ENCODE results near the gene RPRD2.
"Not testable (repeated sequence)": the region's sequence is repeated elsewhere in the genome, so short reads cannot be mapped to it uniquely, and the experiment has no call there.

Gene RPRD2

DNA sequence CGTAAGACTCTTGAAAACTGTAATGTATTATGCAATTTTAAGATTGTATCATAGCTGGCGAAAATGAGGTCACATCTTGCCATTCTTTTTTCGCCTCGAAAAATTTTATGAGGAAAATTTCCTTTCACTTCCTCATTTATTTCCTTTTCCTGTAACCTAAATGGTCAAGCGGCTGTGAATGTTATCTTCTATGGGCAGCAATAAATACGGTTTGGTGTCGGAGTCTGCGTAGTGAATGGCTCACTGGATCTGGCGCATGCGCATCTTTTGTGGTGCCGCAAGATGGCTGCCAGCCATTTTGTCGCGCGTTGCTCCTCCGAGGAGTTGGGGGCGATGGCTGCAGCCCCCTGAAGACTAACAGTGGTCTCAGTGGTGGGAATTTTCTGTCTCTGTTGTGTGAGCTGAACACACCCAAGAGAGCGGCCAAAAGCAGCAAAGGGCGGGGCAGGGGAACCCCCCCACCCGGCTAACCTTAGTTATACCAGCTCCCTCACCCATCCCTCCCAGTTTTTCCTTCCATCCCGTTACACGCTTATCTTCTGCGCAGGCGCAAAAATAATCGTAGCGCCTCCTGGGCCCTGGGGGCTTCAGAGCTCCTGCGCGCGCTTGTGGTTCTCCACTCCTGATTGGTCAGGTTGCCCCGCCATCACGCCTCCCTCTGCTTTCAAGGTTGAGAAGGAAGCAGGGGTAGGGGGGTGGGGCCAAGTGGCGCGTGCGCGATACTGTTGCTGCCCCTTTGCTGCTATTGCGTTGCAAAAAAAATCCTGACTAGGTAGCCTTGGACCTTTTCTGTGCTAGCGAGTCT, at the start of gene RPRD2:
Gene RPRD2, plus strand, starts transcription at position 722 of the 805 bp plus-strand sequence. CDS start 568 bp downstream, outside the sequence.
- peak; percentile 99 for DNase-seq (ENCODE audit: low read depth)

DNA sequence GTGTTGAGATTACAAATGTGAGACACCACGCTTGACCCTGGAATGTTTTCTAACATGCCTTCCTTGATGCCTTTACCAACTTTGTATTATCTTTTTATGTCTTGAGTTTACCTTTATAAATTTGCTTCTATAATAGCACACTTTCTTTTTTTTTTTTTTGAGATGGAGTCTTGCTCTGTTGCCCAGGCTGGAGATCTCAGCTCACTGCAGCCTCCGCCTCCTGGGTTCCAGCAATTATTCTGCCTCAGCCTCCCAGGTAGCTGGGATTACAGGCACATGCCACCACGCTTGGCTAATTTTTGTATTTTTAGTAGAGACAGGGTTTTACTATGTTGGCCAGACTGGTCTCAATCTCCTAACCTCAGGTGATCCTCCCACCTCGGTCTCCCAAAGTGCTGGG, 49.3 kb upstream of the RPRD2 start:
- not testable (repeated sequence) for DNase-seq (ENCODE audit: low read depth)

DNA sequence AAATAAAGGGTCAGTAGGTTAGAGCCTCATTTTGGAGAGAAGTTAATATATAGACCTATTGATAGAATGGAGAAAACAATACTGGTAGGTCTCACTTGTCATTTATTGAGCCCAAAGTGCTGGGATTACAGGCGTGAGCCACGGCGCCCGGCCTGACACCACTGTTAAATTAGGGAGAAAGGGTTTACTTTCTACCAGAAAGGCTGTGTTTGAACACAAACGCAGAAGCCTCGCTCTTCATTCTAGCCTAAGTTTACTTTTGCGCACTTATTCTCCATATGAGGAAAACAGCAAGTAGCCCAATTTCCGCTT, 43.3 kb upstream of the RPRD2 start:
- DNase-seq (ENCODE audit: low read depth) = no peak

- no peak for DNase-seq (ENCODE audit: low read depth)
Observed at GRCh38 chr1:150321826-150322166, 42.2 kb upstream of the RPRD2 start.

DNA sequence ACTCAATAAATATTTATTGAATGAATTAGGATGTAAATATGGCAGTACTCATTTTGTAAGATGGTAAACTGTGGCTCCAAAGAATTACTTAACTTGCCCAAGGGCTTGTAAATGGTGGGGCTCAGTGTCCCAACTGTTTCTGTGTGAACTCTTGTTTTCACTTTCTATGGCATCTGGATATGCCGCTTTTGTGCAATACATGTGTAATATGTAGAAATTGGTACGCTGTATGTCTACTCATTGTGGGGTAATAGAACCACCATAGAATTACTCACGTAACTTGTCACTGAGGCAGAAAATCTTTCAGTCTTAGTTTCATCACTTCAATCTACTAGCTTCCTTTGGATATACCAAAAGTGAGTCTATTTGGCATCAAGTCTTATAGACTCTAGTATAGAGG, 41.6 kb upstream of the RPRD2 start:
- no peak for DNase-seq (ENCODE audit: low read depth)

DNA sequence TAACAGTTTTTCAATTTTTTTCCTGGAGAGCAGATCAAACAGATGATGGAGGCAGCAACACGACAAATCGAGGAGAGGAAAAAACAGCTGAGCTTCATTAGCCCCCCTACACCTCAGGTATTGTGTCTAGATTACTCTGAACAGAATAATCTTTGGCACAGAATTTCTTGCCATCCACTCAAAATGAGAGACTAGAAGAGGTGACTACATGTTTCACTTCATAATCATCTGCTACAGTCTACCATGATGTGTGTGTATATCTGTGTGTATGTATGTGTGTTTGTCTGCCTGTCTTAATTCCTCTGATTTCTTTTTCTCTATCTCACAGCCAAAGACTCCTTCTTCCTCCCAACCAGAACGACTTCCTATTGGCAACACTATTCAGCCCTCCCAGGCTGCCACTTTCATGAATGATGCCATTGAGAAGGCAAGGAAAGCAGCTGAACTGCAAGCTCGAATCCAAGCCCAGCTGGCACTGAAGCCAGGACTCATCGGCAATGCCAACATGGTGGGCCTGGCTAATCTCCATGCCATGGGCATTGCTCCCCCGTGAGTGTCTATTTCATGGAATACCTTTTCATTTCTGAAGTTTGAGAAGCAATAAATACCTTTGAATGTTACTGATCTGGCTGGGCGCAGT, 31.2 kb upstream of the RPRD2 start:
- no peak for DNase-seq (ENCODE audit: low read depth)

GRCh38 chr1:150346316-150346715, 17.6 kb upstream of the RPRD2 start:
- no peak for DNase-seq (ENCODE audit: low read depth)

- no peak for DNase-seq (ENCODE audit: low read depth)
Observed at GRCh38 chr1:150352866-150353265, 11.1 kb upstream of the RPRD2 start.

GRCh38 chr1:150362721-150363425, 1.1 kb upstream of the RPRD2 start:
- DNase-seq (ENCODE audit: low read depth) = no peak

DNA sequence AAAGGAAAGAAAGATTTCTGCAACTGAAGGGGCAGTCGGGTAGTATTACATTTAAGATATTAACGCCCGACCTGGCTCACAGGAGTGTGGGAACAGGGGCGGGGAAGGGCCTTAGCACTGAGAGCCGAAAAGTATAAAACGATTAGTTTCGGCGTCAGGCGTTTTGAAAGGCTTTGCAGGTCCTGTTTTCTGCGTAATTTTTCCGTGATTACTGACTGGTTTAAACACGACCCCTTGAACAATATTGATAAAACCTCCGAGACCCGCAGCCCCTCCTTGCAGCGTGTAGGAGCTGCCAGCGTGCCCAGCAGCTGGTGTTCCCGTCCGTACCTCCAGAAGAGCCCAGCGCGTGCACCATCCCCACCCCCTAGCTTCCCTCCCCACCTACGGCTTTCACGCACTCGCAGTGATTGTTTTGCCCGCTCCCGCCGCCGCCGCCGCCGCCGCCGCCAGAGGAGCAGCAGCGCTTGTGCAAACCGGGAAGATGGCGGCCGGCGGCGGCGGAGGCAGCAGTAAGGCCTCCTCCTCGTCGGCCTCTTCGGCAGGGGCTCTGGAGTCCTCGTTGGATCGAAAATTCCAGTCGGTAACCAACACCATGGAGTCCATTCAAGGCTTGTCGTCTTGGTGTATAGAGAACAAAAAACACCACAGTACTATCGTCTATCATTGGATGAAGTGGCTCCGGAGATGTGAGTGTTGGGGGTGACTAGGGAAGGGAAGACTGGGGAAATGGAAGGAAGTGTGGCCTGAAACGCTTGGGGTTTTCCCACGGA, 470 bp downstream of the RPRD2 start:
- DNase-seq (ENCODE audit: low read depth) = peak; percentile 69

DNA sequence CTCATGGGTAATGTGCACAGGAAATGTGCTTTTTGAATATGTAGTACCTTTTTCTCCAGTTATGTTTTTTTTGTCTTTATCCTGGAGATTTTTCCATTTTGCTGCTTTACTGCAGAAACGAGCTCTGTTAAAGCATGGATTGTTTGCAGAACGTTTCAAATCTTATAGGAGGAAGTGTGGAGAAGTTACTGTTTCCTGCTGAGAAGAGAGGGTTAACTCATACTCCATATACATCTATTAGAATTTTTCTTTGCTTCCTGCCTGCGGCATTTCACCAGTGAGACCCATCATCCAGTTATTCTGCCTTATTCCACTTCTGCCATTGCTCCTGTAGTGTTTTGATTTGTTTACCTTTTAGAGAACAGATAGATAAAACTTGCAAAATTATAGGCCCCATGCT, 2.0 kb downstream of the RPRD2 start:
- no peak for DNase-seq (ENCODE audit: low read depth)

GRCh38 chr1:150366416-150367296, 2.7 kb downstream of the RPRD2 start:
- DNase-seq (ENCODE audit: low read depth) = no peak

DNA sequence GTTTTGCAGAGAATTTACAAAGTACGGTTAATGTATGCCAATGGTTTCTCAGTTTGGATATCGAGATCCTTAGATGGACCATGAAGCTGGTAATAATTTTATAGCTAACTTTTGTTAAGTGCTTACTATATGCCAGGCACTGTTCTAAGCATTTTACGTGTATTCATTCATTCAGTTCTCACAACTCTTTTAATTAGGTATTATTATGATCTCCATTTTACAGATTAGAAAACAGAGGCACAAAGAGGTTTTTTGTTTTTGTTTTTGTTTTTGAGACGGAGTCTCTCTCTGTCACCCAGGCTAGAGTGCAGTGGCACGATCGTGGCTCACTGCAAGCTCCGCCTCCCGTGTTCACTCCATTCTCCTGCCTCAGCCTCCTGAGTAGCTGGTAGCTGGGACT, 7.2 kb downstream of the RPRD2 start:
- DNase-seq (ENCODE audit: low read depth) = no peak

DNA sequence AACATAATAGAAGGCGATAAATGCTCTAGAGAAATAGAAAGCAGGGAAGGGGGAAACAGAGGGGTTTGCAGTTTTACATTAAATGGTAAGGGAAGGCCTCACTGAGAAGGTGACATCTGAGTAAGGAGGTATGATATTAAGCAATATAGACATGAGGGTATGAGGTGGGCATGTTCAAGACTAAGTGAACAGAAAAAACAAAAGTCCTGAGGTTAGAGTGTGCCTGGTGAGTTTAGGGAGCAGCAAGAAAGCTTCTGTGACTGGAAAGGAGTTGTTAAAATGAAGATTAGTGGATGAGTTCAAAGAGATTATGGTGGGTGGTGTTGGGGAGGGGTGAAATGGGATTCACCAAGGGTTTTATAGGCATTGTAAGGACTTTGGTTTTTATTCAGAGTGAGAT, 8.6 kb downstream of the RPRD2 start:
- DNase-seq (ENCODE audit: low read depth) = no peak

- DNase-seq (ENCODE audit: low read depth) = no peak
Observed at GRCh38 chr1:150376110-150376509, 12.2 kb downstream of the RPRD2 start.

DNA sequence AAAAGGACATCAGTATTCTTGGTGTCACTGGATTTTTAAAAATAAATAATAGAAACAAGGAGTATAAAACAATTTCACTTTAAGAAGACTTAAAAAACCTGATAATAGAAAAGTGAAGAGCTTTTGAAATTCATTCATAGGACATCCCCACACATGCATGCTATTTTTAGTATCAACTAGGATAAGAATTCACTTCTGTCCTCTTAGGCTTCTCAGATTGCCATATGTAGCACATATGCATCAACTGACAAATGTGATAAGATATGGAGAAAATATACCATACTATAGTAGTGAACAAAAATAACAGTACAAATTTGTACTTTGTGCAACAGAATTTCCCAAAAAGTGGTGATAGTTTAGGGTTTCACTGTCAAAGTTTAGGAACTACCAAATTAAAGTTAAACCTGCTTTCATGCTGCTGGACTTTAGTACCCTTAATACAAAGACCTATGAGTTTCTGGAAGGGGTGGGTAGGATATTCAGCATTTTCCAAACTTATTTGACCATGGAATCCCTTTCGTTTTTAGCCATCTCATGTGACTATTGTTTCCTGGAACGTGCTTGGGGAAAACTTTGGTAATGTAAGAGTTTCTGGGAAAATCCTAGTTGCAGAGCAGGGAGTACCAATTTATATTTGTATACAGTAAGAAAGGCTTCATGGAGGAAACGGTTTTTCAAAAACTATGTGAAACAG, 19.8 kb downstream of the RPRD2 start:
- DNase-seq (ENCODE audit: low read depth) = no peak

GRCh38 chr1:150385537-150386445, 21.8 kb downstream of the RPRD2 start:
- DNase-seq (ENCODE audit: low read depth) = no peak

- DNase-seq (ENCODE audit: low read depth) = no peak
Observed at GRCh38 chr1:150386592-150386991, 22.6 kb downstream of the RPRD2 start.

DNA sequence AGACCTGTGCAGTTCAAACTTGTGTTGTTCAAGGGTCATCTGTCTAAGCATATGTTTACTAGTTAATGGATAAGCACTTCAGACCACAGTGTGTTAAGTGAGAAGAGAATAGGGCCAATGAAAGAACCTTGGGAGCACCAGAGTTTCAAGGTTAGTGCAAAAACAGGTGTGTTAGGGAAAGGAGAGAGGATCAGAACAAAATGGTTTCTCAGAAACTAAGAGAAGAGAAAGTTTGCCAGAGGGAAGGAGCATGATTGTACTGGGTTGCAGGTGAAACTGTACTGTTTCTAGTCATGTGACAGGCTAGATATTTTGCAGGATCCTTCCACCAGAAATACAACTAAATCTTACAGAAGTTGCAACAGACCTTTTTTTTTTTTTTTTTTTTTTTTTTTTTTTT, 23.3 kb downstream of the RPRD2 start:
- no peak for DNase-seq (ENCODE audit: low read depth)

DNA sequence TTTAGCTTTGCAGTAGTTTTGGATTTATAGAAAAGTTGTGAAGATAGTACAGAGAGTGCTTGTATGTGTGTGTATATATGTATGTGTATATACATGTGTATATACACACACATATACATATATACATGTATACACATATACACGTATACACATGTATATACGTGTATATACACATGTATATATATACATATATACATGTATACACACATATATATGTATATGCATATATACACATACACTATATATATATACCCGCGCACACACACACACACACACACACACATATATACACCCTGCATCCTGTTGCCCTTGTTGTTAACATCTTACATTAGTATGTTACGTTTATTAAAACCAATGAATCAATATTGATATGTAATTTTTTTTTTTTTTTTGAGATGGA, 24.3 kb downstream of the RPRD2 start:
- no peak for DNase-seq (ENCODE audit: low read depth)
